Panc1 (cell line): Measurements from ENCODE around the gene HMCN2.

Experiments used
- POLR2AphosphoS5 ChIP-seq: IDR thresholded peaks from 2 replicates; pipeline ENCODE4 v1.6.1; 2012; ENCODE audit warnings: mild to moderate bottlenecking, low read depth, low read length, moderate library complexity
- SIN3A ChIP-seq: IDR thresholded peaks from 2 replicates; pipeline ENCODE4 v1.6.1; 2012; ENCODE audit warnings: low read depth, mild to moderate bottlenecking, low read length, moderate library complexity, borderline replicate concordance; ENCODE audit not compliant: insufficient read depth
- TF ChIP-seq, protein P1 (sequence below): fragments of 450-650 bp; IDR thresholded peaks from 2 replicates; pipeline ENCODE4 v1.5.1; 2017; ENCODE audit warnings: mild to moderate bottlenecking

DNA sequence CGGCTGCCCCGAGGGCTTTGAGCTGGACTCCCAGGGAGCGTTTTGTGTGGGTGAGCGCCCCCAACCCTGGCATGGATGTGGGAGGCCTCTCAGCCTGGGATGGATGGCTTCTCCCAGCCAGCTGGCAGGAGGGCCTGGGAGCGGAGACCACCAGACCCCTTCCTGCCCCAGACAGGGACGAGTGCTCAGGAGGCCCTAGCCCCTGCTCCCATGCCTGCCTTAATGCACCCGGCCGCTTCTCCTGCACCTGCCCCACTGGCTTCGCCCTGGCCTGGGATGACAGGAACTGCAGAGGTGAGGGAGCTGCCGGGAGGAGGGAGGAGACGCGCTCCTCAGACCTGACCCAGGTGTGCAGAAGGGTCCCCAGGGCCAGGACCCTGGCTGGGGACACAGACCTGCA is 161.8 kb downstream of the HMCN2 start:
- TF ChIP-seq POLR2AphosphoS5 (no peak), SIN3A (no peak)
- TF ChIP-seq, protein P1, sequence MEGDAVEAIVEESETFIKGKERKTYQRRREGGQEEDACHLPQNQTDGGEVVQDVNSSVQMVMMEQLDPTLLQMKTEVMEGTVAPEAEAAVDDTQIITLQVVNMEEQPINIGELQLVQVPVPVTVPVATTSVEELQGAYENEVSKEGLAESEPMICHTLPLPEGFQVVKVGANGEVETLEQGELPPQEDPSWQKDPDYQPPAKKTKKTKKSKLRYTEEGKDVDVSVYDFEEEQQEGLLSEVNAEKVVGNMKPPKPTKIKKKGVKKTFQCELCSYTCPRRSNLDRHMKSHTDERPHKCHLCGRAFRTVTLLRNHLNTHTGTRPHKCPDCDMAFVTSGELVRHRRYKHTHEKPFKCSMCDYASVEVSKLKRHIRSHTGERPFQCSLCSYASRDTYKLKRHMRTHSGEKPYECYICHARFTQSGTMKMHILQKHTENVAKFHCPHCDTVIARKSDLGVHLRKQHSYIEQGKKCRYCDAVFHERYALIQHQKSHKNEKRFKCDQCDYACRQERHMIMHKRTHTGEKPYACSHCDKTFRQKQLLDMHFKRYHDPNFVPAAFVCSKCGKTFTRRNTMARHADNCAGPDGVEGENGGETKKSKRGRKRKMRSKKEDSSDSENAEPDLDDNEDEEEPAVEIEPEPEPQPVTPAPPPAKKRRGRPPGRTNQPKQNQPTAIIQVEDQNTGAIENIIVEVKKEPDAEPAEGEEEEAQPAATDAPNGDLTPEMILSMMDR = no peak
